Measurements from ENCODE around the gene RAD51. TPM values are rescaled to one million over a fixed set of nuclear protein-coding genes. Genes with fewer than 3 reads are reported as not detected.

The RAD51 gene
- total and polyA plus RNA-seq, 2 of the 8 experiments (the other 6 are each of a cell fraction or from before 2014, with no cell fraction given): 32.2 to 42.4 TPM

GRCh38 chr15:40723919-40724318 is 28.9 kb downstream of the RAD51 start:
- H3K36me3 ChIP-seq (ENCODE audit: control insufficient read depth in 2 of 4, insufficient read depth in 4 of 4, low read length in 3 of 4): peaks cover 3 to 36% (median 11%) of the 10 kb centered on the region in 4 experiments; a peak in 6 of 8 replicates
- no peak overlapping the region for H4K5ac ChIP-seq (ENCODE audit: insufficient read length, low read depth, low read length)
- no peaks in the 10 kb centered on the region for H3K4me1 ChIP-seq (replicated peaks in 1 of 4; ENCODE audit: control insufficient read depth in 3 of 4, insufficient read depth in 4 of 4, low read length in 3 of 4)
- 85% methylated on average over 2 of the region's 2 CpGs; no CpG with 5 or more reads in 1 of the 2 experiments for WGBS, 2 experiments (ENCODE audit: extremely low coverage in 1 of 2, insufficient coverage in 1 of 2, insufficient read length in 1 of 2, insufficient replicate concordance in 2 of 2, low coverage in 1 of 2, low lambda C conversion rate in 2 of 2, missing lambda C conversion rate in 1 of 2)
- H3K23ac ChIP-seq (ENCODE audit: insufficient read length): no peak overlapping the region
- H3K79me2 ChIP-seq (ENCODE audit: control insufficient read depth in 1 of 2, insufficient read depth in 2 of 2, low read length in 2 of 2): no peaks in the 10 kb centered on the region
- no peak overlapping the region for H4K8ac ChIP-seq (ENCODE audit: extremely low read depth, insufficient read depth, low read length)
- H3K9ac ChIP-seq (replicated peaks in 1 of 4; ENCODE audit: extremely low read depth in 1 of 4, low read depth in 3 of 4, low read length in 3 of 4): no peak overlapping the region
- no peak overlapping the region for H3K4me2 ChIP-seq (ENCODE audit: insufficient read depth in 1 of 2, low read depth in 2 of 2, low read length in 2 of 2)
- no peak overlapping the region for H2BK15ac ChIP-seq (ENCODE audit: low read length)
- no peak for TF ChIP-seq BACH1 (IDR thresholded peaks at IDR 0.05; ENCODE audit: low read length)
- no peak overlapping the region for H2AFZ ChIP-seq (ENCODE audit: low read length)
- ChIA-PET POLR2A (ENCODE audit: partially characterized antibody) (interaction anchor here (0.6 to 1.7 kb wide), 2 partner anchors 18 to 51 kb away, joined by 3 read pairs; no protein-coding TSS in a partner anchor), CTCF (ENCODE audit: partially characterized antibody) (interaction anchor here (0.9 to 1.8 kb wide), 7 partner anchors 11 to 62 kb away, joined by 3 to 7 read pairs (median 5); no protein-coding TSS in a partner anchor)
- H4K20me1 ChIP-seq (replicated peaks in 1 of 2; ENCODE audit: control insufficient read depth in 1 of 2, insufficient read depth in 2 of 2, low read length in 2 of 2): no peaks in the 10 kb centered on the region
- no peak overlapping the region for H3K18ac ChIP-seq (ENCODE audit: extremely low read depth, low read length)
- no peaks in the 10 kb centered on the region for H3K23me2 ChIP-seq (ENCODE audit: low read depth, low read length)
- H2BK5ac ChIP-seq (ENCODE audit: low read depth, low read length): no peak overlapping the region
- no peaks in the 10 kb centered on the region for H3K79me1 ChIP-seq (ENCODE audit: low read depth, low read length)
- no peak overlapping the region for H3K4ac ChIP-seq (replicated peaks; ENCODE audit: insufficient read length, low read depth, low read length)
- no peaks in the 10 kb centered on the region for H3K9me3 ChIP-seq (ENCODE audit: insufficient read depth in 2 of 2, low read depth in 1 of 2, low read length in 1 of 2)
- no peak overlapping the region for H3K14ac ChIP-seq (ENCODE audit: insufficient read length)
- H3K27ac ChIP-seq (ENCODE audit: low read depth, low read length): no peak overlapping the region
- no peak overlapping the region for H3K4me3 ChIP-seq (ENCODE audit: extremely low read depth in 1 of 4, insufficient read depth in 2 of 4, low read depth in 3 of 4, low read length in 4 of 4)
- no peak overlapping the region for H2AK5ac ChIP-seq (ENCODE audit: low read depth, low read length)
- H2BK120ac ChIP-seq (replicated peaks; ENCODE audit: low read depth, low read length): no peak overlapping the region
- FAIRE-seq (no peak), DNase-seq (ENCODE audit: low read depth in 1 of 2, low spot score in 2 of 2) (no peak)
- H3K27me3 ChIP-seq (replicated peaks in 1 of 4; ENCODE audit: control insufficient read depth in 3 of 4, extremely low read depth in 1 of 4, insufficient read depth in 3 of 4, low read length in 3 of 4): no peaks in the 10 kb centered on the region
- no peak overlapping the region for H3K56ac ChIP-seq (replicated peaks; ENCODE audit: insufficient read length, low read depth, low read length)
- no peak overlapping the region for H2BK12ac ChIP-seq (ENCODE audit: low read depth, low read length)
- no peak overlapping the region for H4K91ac ChIP-seq (replicated peaks; ENCODE audit: insufficient read length, low read length)
- H2BK20ac ChIP-seq (ENCODE audit: low read length): no peak overlapping the region
